Stimulated activated CD8-positive, alpha-beta memory T cell treated with anti-CD3 and anti-CD28 coated beads, Interleukin-2, amount 100 ng/mL, for 1 hour (primary cell): ENCODE data around the gene PHLDA2.
A peak's percentile ranks its signal among the peaks of the same experiment; 100 is the strongest.
"Not testable (repeated sequence)": the region's sequence is repeated elsewhere in the genome, so short reads cannot be mapped to it uniquely, and the experiment has no call there.

Experiments
- DNase-seq, 2 donors: peaks; one replicate each; pipeline ENCODE4 v3.0.0-alpha.2; 2020; ENCODE audit warnings: low read depth in 2 of 2

The PHLDA2 gene

DNA sequence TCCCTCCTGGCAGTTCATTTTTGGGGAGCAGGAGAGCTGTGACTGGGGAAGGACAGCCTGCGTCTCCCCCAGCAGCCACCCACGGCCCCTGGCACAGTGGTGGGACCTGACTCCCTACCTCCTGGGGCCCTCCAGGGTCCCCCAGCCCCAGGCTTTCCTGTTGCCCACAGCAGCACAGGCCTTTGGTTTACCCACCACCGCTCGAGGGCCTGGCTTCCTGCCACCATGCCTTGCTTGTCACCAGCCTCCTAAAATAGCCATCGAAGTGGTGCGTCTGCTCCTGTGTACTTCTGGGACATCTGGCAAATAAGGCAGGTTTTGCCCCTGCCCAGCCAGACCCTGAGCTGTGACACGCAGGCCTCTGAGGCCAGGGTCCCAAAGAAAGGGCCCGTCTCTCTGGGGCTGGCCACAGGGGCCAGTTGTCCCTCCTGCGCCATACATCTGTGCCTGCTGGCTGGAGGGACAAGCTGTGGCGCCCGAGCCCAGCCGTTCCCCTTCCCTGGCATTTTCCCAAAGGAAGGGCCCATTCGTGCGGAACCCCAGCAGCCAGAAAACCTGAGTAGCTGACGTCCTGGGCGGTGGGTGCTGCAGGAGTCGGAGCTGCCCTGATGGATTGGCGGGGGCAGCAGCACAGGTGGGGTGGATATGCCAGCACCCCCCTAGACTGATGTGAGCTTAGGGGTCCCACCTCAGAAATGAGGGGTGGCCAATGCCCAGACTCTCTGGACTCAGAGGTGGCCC lies 14.6 kb downstream of the PHLDA2 start:
- no peak for DNase-seq

DNA sequence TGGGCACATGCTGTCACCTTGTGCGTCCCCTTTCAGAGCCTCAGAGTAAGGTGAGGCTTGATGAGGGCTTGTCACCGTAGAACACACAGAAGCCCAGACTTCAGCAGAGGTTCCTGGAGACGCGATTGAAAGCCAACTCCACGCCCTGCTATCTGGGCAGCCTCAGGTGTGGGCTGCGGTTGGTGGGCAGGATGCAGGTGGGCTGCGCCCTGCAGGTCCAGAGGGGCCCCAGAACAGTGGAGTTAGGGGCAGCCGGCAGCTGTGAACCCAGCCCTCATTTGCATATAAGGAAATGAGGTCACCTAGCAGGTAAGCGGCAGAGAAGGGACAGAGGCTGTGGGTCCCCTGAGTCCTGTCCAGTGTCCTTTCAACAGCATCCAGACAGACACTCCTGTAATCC lies 15.4 kb downstream of the PHLDA2 start:
- no peak for DNase-seq

GRCh38 chr11:2913019-2913431 lies 16.2 kb downstream of the PHLDA2 start:
- DNase-seq, result no peak

GRCh38 chr11:2912498-2912897 lies 16.7 kb downstream of the PHLDA2 start:
- no peak for DNase-seq

- no peak for DNase-seq
Measured at GRCh38 chr11:2911785-2912391, 17.3 kb downstream of the PHLDA2 start.

GRCh38 chr11:2911088-2911784 lies 18.0 kb downstream of the PHLDA2 start:
- DNase-seq, result no peak

DNA sequence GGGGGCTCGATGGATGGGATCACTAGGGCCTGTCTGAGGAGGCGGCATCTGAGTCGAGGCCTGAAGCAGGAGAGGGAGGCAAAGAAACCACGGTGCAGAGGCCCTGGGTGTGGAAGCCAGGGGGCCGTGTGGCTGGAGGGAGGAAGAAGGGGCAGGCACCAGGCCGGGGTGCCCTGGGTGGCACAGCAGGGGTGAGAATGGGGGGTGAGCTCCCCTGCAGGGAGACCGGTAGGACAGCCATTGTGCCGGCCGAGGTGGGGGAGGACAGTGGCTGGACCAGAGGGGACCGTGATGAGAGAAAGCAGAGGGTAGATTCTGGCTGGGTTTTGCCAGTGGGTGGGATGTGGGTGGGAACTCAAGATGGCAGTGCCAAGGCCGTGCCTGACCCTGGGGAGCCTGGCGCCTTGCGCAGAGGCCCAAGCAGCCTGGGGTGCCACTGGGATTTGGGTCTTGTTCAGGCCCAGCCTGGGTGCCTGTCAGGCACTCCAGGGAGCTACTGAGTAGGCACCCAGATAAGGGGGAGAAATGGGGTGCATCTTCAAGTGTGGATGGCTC lies 18.7 kb downstream of the PHLDA2 start:
- no peak for DNase-seq

GRCh38 chr11:2909133-2909902 lies 19.9 kb downstream of the PHLDA2 start:
- DNase-seq, result no peak

GRCh38 chr11:2908130-2908529 lies 21.1 kb downstream of the PHLDA2 start:
- no peak for DNase-seq

- DNase-seq, result not testable (repeated sequence)
Measured at GRCh38 chr11:2905299-2905698, 23.9 kb downstream of the PHLDA2 start.

- DNase-seq, result no peak
Measured at GRCh38 chr11:2904153-2905052, 24.8 kb downstream of the PHLDA2 start.

- DNase-seq, result no peak
Measured at GRCh38 chr11:2903672-2904011, 25.6 kb downstream of the PHLDA2 start.

- DNase-seq, result no peak
Measured at GRCh38 chr11:2902784-2903671, 26.2 kb downstream of the PHLDA2 start.

DNA sequence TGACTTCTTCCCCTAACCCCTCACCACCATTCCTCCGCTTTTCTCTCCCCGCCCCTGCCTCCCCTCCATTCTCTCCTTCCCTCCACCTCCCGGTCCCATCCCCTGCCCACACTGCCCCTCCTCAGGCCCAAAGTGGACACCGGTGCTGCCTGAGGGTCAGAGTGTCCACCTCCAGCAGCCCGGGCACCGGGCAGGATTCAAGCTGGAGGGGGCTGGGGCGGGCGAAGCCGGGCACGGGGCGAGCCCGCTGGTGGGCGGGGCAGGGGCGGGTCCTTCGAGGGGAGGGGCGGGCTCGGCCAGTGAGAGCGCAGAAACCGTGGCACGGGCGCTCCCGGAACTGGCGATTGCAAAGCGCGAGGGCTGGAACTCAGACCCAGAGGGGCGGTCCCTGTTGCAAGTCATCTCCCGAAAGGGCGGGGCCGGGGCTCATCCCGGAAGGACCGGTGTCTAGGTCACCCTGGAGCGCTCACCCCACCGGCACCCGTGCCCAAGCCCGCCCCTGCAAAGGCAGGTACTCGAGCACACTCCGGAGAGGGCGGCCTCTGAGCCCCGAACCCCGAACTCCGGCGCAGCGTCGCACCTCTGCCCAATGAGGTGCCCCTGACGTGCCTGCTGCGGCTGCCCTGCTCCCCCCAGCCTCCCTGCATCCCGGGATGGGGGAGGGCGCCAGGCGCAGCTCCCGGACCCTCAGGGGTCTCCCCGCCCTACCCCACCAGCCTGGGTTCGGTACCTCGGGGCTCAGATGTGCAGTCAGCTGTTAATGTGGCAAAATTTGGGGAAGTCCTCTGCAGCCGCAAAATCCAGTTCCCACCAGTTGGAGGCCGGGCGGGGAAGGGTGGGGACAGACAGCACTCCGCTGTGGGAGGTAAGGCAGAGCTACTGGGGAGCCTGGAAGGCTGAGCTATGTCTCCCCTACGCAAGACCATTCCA lies 27.1 kb downstream of the PHLDA2 start:
- peak; percentile 72 to 81 for DNase-seq

GRCh38 chr11:2901196-2901796 lies 27.9 kb downstream of the PHLDA2 start:
- no peak for DNase-seq

DNA sequence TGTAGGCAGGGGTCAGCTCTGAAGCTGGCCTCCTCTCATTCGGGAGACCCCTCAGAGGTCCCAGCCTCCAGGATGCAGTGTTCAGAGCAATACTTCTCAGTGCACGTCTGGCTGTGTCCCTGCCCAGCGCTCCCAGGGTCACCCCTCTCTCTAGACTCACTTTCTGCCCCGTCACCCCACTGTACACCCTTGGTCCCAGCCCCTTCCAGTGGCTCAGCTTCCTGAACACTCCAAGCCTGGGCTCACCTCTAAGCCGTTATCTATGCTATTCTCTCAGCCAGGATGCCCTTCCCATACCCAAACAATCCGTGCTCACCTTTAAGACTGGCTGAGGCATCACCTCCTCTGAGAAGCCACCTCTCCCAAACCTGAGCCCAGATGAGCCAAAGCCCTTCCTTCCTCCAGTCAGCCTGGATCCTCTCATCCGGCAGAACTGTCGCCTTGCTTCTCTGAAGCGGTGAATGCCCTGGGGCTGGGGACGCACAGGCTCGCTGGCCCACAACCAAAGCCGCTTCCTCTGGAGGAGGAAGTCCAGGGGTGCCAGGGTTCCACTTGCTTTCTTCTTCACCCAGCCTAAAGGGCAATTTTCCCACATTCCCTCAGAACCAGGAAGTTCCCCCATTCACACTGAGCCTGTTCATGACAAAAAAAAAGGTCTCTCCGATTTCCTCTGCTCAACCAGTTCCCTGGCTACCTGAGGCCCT lies 30.0 kb downstream of the PHLDA2 start:
- no peak for DNase-seq

DNA sequence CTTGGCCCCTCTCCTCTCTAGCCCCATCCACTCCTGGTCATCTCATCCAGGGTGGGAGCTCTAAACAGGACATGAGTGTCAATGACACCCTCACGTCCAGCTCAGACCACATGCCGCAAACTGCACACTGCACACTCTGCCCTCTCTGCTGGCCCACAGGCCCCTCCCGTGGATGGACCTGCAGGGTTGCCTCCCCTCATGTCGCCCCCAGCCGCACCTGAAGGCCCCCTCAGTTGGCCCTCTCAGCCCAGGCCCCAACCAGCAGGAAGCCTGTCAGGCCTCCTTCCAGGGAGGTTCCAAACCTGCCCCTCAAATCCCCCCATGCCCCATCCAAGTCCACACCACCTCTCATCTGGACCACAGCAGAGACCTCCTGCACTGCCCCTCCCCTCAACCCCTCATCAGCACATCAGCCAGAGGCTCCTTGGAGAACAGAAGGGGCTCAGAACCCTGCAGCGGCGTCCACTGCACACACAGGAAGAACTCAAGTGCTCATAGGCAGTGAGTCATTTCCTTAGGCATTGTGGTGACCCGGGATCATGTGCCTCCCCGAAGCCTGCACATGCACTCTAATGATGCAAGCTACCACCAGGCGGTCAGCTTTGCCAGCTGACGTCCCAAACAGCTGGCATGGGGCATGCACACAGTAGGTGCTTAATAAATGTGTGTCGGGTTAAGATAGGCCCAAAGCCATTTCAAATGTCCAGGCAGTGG lies 30.7 kb downstream of the PHLDA2 start:
- peak; percentile 43 to 50 for DNase-seq
